H54 (cell line): Measurements from ENCODE around the gene ANKRD33.

Experiments
- DNase-seq: peaks from one replicate; pipeline ENCODE4 v3.0.0; 2011; ENCODE audit warnings: low spot score, mixed read lengths; ENCODE audit not compliant: insufficient read length
- FAIRE-seq: peaks from 3 replicates; lab custom pipeline; 2011; peaks lifted over from hg19 to GRCh38; lab: Jason Lieb, UNC
- POLR2A ChIP-seq: IDR thresholded peaks from 2 replicates; pipeline ENCODE4 v1.6.1; 2011; ENCODE audit warnings: low read depth, mild to moderate bottlenecking, low read length

ANKRD33 gene, protein sequence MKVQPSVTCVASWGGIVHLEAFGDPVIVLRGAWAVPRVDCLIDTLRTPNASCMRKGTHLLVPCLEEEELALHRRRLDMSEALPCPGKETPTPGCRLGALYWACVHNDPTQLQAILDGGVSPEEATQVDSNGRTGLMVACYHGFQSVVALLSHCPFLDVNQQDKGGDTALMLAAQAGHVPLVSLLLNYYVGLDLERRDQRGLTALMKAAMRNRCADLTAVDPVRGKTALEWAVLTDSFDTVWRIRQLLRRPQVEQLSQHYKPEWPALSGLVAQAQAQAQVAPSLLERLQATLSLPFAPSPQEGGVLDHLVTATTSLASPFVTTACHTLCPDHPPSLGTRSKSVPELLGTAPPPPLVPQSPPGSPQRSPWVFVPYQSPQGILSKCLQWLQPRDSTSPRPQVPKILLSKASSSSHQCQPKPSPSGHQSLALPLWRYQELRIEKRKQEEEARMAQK

GRCh38 chr12:51887476-51888315 is at the start of gene ANKRD33:
TSS of gene ANKRD33 (plus strand) at chr12:51888103. CDS start at chr12:51888187, 84 bp downstream.
- TF ChIP-seq POLR2A, result no peak
- FAIRE-seq (no peak), DNase-seq (no peak)

GRCh38 chr12:51838762-51839161 is 49.1 kb upstream of the ANKRD33 start:
- DNase-seq (no peak), FAIRE-seq (no peak)

GRCh38 chr12:51839310-51839947 is 48.5 kb upstream of the ANKRD33 start:
- no peak for DNase-seq
- FAIRE-seq, result no peak
- TF ChIP-seq POLR2A, result no peak

More at GRCh38 chr12:51838762-51839161, 49.1 kb upstream of the ANKRD33 start:
- no peak for TF ChIP-seq POLR2A

- TF ChIP-seq POLR2A, result no peak
- no peak for FAIRE-seq
- DNase-seq, result no peak
Observed at GRCh38 chr12:51840966-51841365, 46.9 kb upstream of the ANKRD33 start.

DNA sequence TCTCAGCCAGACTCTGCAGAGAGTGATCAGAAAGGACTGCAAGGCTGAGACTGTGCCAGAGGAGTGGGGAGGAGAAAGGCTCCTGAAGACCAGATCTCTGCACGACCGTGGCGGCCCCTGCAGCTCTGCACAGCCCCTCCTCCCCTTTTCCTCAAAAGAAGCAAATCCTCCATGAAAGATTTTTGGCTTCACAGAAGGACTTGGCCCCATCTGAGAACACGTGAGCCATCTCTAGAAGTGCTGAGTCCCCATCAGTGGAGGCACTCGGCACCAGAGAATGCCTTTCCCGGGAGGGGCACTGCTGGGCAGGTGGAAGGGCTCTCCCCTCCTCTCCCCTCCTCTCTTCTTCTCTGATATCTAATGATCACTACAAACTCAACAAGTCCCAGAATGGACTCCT is 46.2 kb upstream of the ANKRD33 start:
- DNase-seq (no peak), FAIRE-seq (no peak)

GRCh38 chr12:51844854-51845253 is 43.0 kb upstream of the ANKRD33 start:
- DNase-seq (no peak), FAIRE-seq (no peak)
- TF ChIP-seq POLR2A, result no peak

More for the DNA sequence above, 46.2 kb upstream of the ANKRD33 start:
- no peak for TF ChIP-seq POLR2A

DNA sequence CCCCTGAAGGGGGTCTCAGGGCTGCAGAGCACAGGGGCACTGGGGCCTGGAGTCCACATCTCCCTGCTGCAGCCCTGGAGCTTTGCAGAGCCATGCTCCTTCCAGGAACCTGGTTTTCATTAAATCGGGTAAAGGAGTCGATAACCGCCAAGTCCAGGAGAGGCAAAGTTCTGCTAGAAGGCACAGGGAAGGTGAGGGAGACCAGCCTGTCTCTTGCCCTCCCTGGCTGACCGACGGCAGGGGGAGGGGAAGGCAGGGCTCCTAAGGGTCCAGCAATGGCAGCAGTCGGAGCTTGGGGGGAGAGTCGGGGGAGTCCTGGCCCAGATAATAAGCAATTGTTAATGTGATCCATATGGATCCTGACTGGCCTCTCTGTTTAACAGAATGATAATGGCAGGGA is 42.4 kb upstream of the ANKRD33 start:
- DNase-seq (no peak), FAIRE-seq (no peak)
- no peak for TF ChIP-seq POLR2A

GRCh38 chr12:51846271-51846691 is 41.6 kb upstream of the ANKRD33 start:
- TF ChIP-seq POLR2A, result no peak
- no peak for FAIRE-seq

DNA sequence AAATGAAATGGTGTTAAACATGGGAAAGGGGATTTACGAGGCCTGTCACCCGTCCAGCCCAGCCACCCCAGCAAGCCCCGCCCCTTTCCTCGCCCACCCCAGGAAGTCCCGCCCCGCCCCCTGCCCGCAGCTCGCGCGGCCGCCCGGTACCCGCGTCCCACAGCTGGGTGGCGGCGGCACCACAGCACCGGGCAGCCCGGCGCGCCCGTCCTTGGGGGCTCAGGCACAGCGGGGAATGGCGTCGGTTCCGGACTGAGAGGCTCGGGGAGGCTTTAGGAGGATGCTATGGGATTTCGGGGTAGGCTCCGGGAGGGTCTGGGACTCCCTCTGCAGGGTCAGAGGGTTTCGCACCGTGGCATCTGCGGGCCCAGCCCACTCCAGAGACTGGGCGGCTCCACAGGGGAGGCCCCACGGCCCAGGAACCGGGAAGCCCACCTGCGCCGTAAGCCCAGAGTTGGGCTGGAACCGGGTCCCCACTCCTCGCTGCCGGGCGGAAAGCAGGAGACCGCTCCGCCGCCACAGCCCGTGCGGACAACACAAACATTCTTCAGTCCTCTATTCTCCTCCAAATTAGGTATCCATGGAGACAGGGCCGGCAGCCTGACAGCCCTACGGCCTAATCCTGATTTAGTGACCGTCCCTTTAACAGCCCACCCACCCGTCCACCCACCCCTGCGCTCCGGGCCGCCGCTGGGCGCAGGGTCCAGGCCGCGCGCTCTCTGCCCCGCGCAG is 40.8 kb upstream of the ANKRD33 start:
- DNase-seq (no peak), FAIRE-seq (no peak)
- TF ChIP-seq POLR2A, result no peak

More at GRCh38 chr12:51846271-51846691, 41.6 kb upstream of the ANKRD33 start:
- DNase-seq, result no peak

DNA sequence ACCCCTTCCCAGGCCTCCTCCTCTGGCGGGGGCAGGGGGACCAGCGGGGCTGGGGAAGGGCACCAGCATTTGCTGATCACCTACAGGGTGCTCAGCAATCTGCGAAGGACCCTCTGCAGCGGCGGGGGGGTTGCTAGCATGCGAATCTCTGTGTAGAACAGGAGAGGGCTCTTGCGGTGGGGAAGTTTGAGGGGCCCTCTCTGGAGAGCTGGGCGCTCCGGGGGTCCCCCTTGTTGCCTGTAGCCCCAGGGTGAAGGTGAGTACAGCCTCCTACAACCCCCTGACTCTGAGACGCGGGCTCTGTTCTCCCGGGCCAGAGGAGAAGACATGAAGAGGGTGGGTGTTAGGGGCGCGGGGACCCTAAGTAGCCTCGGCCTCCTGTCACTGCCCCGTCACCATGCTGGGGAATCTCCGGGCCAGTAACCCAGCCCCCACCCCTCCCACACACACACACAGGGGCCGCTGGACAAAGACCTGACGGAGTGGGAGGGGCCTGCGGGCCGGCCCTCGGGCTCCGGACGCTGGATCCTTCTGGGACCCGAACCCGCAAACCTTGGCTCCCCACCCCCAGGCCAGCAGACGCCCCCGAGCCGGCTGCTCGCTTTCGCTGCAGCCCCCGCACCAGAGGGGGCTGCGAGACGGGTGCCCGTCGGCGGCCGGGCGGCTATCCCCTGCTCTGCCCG is 40.1 kb upstream of the ANKRD33 start:
- FAIRE-seq, result no peak

GRCh38 chr12:51848326-51848727 is 39.6 kb upstream of the ANKRD33 start, which contains the start of gene FIGNL2:
TSS of gene FIGNL2 (minus strand) at chr12:51848718. CDS start at chr12:51822413, 26,305 bp downstream.
- no peak for TF ChIP-seq POLR2A
- FAIRE-seq (no peak), DNase-seq (no peak)

More for the DNA sequence above, 40.1 kb upstream of the ANKRD33 start:
- TF ChIP-seq POLR2A, result no peak
- DNase-seq, result no peak
